Hematopoietic multipotent progenitor cell treated with erythropoietin and hydrocortisone succinate and interleukin-3 and kit ligand, for 4 days (in vitro differentiated cells): ENCODE measurements around the gene F12.
A peak's percentile ranks its signal among the peaks of the same experiment; 100 is the strongest.

Source experiments
- DNase-seq: peaks from one replicate; pipeline ENCODE4 v3.0.0-alpha.2; 2015

The F12 gene

GRCh38 chr5:177410575-177410974, 1.2 kb upstream of the F12 start:
- DNase-seq: peak; percentile 51

DNA sequence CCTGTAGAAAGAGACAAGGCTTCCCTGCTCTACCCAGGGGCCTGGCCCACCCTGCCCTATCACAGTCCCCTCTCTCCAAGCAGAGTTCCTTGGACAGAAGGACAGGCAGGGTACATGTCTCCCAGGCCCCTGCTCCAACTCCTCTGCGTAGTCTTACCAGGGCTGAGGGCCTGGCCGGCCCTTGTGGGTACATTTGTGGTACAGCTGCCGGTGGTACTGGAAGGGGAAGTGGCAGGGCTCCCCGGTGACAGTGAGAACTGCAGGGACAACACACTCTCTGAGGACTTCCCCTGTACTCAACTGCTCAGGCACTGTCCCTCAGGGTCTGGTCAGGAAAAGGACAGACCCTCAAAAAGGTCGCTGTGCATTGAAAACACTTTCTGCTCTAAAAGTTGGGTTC, 3.6 kb downstream of the F12 start:
- DNase-seq: peak; percentile 89

- DNase-seq: no peak
These were observed 4.1 kb downstream of the F12 start for GRCh38 chr5:177405312-177405711.

DNA sequence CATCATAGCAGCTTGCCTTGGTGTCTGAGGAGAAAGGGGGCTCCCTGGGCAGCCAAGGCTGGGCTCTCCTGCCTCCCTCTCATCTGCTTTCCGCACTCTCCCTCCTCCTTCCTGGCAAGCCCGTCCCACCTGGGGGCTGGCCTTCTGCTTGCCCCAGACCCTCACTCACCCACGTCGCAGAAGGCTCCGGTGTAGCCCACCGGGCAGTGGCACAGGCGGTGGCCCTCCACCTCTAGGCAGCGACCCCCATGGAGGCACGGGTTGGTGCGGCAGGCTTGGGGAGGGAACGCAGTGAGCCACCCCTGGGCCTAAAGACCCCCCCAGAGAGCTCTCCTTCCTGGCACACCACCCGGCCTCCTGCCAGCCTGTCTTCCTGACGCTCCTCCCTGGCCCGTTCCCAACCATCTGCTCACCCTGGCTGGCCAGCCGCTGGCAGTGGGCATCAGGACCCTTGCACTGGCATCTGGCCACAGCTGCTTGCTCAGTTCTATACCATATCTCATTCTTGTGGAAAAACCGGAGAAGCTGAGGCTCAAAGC, 4.7 kb downstream of the F12 start:
- no peak for DNase-seq

GRCh38 chr5:177403792-177404640, 5.3 kb downstream of the F12 start:
- DNase-seq: peak; percentile 95

DNA sequence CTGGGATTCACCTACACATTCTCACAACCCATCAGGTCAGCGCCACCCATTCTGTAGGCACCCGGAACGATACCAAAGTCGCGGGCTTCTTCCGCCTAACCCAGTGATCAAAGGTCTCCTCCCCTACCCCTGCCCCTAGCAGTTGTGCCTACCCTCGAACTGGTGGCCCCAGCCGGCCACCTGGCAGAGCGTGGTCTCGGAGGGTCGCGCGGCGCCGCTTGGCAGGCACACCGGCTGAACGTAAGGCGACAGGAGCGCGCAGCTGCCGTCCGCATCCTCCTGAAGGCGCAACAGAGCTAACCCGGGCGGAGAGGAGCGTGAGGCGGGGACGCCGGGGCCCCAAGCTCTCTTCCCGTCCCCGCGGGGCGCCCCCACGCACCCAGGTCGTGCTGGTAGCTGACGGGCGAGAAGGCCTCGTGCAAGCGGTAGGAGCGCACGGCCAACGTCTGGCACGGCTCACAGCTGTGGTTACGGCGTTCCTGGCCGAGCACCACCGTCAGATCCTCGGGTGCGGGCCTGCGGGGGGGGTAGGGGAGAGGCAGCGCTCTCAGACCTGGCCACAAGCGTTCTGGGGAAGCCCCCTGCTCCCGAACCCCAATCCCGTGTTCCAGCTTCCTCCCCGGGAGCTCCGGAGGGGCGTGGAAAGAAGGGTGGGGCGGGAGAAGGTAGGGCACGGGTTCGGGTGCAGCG, 6.1 kb downstream of the F12 start:
- DNase-seq: peak; percentile 47

GRCh38 chr5:177402271-177403043, 6.9 kb downstream of the F12 start:
- DNase-seq: peak; percentile 72

GRCh38 chr5:177399997-177400868, 9.1 kb downstream of the F12 start, which contains the start of gene PFN3:
PFN3 (minus strand) TSS chr5:177400661; CDS start chr5:177400576, 85 bp downstream.
- DNase-seq: no peak

- DNase-seq: no peak
These were observed 11.4 kb downstream of the F12 start for GRCh38 chr5:177397875-177398390.

DNA sequence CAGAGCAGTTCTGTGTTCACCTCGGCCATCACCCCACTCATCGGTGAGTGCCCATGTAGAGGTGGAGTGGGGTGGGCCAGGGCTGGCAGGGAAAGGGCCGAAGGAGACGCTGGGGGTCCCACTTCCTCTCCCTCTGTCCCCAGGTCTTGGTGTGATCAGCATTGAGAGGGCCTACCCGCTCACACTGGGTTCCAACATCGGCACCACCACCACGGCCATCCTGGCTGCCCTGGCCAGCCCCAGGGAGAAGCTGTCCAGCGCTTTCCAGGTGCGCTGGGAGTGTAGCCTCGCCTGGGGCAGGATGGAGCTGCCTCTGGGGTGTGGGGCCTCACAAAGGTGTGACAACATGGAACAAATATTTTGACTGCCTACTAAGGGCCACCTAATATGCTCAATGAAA, 12.6 kb downstream of the F12 start:
- no peak for DNase-seq

DNA sequence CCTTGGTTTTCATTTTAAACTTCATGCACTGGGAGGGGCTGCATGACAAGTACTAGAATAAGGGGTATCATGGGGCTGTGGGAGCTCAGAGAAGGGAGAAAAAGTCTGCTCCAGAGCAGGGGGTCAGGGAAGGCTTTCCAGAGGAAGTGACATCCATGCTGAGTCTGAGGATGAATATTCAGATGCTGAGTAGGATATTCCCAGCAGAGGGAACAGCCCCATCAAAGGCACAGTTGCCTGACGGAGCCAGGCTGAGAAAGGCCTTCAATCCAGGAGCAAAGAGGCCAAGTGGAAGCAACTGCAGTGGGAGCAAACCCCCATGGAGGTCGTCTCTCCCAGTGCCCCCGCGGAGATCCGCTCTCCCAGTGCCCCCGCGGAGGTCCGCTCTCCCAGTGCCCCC, 13.3 kb downstream of the F12 start:
- no peak for DNase-seq

DNA sequence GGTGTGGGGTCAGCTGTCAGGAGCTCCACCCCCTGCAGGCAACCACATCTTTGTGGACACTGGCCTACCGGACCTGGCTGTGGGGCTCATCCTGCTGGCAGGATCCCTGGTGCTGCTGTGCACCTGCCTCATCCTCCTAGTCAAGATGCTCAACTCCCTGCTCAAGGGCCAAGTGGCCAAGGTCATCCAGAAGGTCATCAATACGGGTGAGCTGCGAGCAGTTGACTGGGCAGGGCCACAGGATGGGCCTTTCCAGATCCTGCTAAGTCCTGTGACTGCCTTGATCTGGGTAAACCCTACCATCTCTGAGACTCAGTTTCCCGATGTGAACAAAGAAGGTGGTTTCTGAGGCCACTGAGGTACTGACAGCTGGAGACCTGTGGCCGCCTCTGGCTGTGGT, 15.4 kb downstream of the F12 start:
- no peak for DNase-seq

DNA sequence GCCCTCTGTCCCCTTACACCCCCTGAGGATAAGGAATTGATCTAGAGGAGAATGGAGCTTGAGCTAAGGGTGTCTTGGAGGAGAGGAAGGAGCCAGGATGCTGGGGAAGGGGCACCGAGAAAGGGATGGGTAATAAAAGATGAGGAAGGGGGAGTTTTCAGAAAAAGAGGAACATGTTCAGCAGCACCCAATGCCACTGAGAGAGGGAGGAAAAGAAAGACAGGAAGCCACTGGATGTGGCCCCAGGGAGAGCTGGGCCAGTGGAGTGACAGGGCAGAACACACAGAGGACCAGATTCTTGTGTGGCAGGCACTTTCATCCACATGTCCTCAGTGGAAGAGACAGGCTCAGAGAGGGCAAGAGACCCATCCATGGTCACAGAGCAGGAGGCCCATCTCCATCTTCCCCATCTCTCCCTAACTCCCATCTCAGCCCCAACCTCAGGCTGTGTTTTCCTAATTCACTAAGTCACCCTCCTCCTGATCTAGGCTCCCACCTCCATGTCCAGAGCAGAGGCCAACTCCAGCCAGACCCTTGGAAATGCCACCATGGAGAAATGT, 16.1 kb downstream of the F12 start:
- peak; percentile 47 for DNase-seq

DNA sequence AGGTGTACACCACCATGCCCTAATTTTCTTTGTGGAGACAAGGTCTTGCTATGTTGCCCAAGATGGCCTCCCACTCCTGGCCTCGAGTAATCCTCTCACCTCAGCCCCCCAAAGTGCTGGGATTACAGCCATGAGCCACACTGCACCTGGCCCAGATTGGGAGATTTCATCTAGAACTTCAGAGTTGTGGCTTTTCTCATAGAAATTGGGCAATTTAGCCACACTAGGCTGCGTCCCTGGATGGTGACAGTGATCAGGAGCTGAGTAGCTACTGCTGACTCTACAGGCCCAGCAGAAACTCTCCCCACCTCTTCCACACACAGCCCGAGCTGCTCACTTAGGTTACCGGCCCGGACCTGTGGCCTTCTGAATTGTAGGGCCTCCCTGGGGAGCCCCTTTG, 16.6 kb downstream of the F12 start:
- peak; percentile 50 for DNase-seq

GRCh38 chr5:177390363-177391300, 18.7 kb downstream of the F12 start:
- DNase-seq: peak; percentile 92

GRCh38 chr5:177389241-177390169, 19.9 kb downstream of the F12 start:
- no peak for DNase-seq

- no peak for DNase-seq
These were observed 20.8 kb downstream of the F12 start for GRCh38 chr5:177388521-177389052.

- no peak for DNase-seq
These were observed 22.0 kb downstream of the F12 start for GRCh38 chr5:177387405-177387804.

GRCh38 chr5:177386542-177386941, 22.8 kb downstream of the F12 start:
- no peak for DNase-seq
